ENCODE data around the gene ATP8A2.

Gene ATP8A2

GRCh38 chr13:26025771-26026170 is 654.0 kb downstream of the ATP8A2 start:
- no peaks in the 10 kb centered on the region for H3K36me3 ChIP-seq
- TF ChIP-seq CTCF (IDR thresholded peaks at IDR 0.05) = no peak
- no peaks in the 10 kb centered on the region for H3K4me1 ChIP-seq (ENCODE audit: control insufficient read depth in 1 of 2, insufficient read depth in 1 of 2, low read depth in 1 of 2, low read length in 1 of 2)
- no peak overlapping the region for H3K27ac ChIP-seq
- no peak overlapping the region for H3K4me3 ChIP-seq (ENCODE audit: low read depth in 1 of 2, low read length in 1 of 2)
- H3K9me3 ChIP-seq = no peaks in the 10 kb centered on the region
- H3K27me3 ChIP-seq = peaks cover 5% of the 10 kb centered on the region

DNA sequence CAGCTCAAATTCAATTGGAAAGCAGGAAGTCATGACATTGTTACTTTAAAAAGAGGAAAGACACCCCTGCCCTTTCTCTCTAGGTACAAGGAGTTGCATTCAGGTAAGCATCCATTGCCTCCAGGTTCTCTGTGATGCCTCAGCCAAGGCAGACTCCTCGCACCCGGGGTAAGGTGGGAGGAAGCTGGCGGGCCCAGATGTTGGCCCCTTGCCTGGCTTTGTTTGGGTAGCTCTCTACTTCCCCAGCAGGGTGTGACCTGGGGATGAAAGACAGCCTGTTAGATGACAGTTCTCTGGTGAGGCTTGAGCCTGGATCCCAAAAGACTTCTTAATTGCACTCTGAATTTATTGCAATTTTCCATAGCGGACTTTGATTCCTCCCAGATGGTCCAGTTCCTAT is 654.4 kb downstream of the ATP8A2 start:
- H3K9me3 ChIP-seq = no peaks in the 10 kb centered on the region
- no peaks in the 10 kb centered on the region for H3K36me3 ChIP-seq
- H3K4me3 ChIP-seq (ENCODE audit: low read depth in 1 of 2, low read length in 1 of 2) = no peak overlapping the region
- H3K4me1 ChIP-seq (ENCODE audit: control insufficient read depth in 1 of 2, insufficient read depth in 1 of 2, low read depth in 1 of 2, low read length in 1 of 2) = no peaks in the 10 kb centered on the region
- no peak overlapping the region for H3K27ac ChIP-seq
- no peak for TF ChIP-seq CTCF (IDR thresholded peaks at IDR 0.05)
- H3K27me3 ChIP-seq = peaks cover 5% of the 10 kb centered on the region

DNA sequence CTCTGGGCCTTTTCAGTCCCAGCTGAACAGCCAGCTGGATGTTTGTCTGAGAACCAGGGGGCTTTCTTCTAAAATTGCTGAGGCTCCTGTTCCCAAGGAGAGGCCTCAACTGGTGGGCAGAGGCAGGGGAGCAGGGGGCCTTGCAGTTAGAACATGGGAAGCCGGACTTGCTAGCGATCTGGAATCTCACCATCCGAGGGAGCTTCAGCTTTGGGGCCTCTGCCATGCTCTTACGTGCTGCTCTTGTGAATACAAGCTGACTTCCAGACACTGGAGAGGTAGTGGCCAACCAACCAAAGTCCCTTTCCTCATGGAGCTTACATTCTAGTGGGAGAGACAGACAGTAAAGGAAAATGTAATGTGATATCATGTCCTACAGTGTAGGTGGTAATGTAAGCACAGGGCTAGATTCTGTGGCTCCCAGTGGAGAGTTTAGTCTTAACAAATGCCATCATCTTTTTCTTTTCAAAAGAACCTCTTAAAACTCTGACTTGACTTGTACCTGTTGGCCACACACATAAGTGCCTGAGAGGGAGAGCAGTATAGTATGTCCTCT is 657.9 kb downstream of the ATP8A2 start:
- Histone ChIP-seq H3K4me3 (ENCODE audit: low read depth in 1 of 2, low read length in 1 of 2) (no peak overlapping the region), H3K36me3 (no peaks in the 10 kb centered on the region), H3K27ac (no peak overlapping the region), H3K9me3 (no peaks in the 10 kb centered on the region), H3K4me1 (ENCODE audit: control insufficient read depth in 1 of 2, insufficient read depth in 1 of 2, low read depth in 1 of 2, low read length in 1 of 2) (no peaks in the 10 kb centered on the region), H3K27me3 (peaks cover under 1% of the 10 kb centered on the region)
- no peak for TF ChIP-seq CTCF (IDR thresholded peaks at IDR 0.05)

GRCh38 chr13:26030331-26030730 is 658.6 kb downstream of the ATP8A2 start:
- no peak overlapping the region for H3K4me3 ChIP-seq (ENCODE audit: low read depth in 1 of 2, low read length in 1 of 2)
- no peak for TF ChIP-seq CTCF (IDR thresholded peaks at IDR 0.05)
- no peaks in the 10 kb centered on the region for H3K9me3 ChIP-seq
- H3K4me1 ChIP-seq (ENCODE audit: control insufficient read depth in 1 of 2, insufficient read depth in 1 of 2, low read depth in 1 of 2, low read length in 1 of 2) = no peaks in the 10 kb centered on the region
- no peaks in the 10 kb centered on the region for H3K27me3 ChIP-seq
- no peaks in the 10 kb centered on the region for H3K36me3 ChIP-seq
- no peak overlapping the region for H3K27ac ChIP-seq

GRCh38 chr13:26034018-26034417 is 662.2 kb downstream of the ATP8A2 start:
- H3K4me1 ChIP-seq (ENCODE audit: control insufficient read depth in 1 of 2, insufficient read depth in 1 of 2, low read depth in 1 of 2, low read length in 1 of 2) = no peaks in the 10 kb centered on the region
- H3K27me3 ChIP-seq = no peaks in the 10 kb centered on the region
- TF ChIP-seq CTCF (IDR thresholded peaks at IDR 0.05) = no peak
- H3K4me3 ChIP-seq (ENCODE audit: low read depth in 1 of 2, low read length in 1 of 2) = no peak overlapping the region
- H3K27ac ChIP-seq = no peak overlapping the region
- no peaks in the 10 kb centered on the region for H3K9me3 ChIP-seq
- no peaks in the 10 kb centered on the region for H3K36me3 ChIP-seq

DNA sequence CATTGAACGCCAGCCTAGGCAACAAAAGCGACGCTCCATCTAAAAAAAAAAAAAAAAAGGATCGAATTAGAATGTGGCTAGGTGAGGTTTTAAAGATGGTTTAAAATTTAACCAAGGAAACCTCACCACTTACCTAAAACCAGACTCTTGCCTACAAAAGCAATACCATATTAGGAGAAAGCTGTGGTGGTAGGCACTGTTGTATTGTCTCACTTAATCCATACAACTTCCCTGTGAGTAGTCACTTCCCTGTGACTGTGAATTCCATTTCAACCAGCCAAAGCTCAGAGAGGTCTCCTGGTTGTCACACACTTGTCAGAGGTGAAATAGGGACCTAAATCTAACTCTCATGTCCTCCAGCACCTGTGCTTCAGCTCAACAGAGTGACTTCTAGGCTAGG is 664.6 kb downstream of the ATP8A2 start:
- H3K36me3 ChIP-seq = no peaks in the 10 kb centered on the region
- H3K9me3 ChIP-seq = no peaks in the 10 kb centered on the region
- H3K4me3 ChIP-seq (ENCODE audit: low read depth in 1 of 2, low read length in 1 of 2) = no peak overlapping the region
- H3K4me1 ChIP-seq (ENCODE audit: control insufficient read depth in 1 of 2, insufficient read depth in 1 of 2, low read depth in 1 of 2, low read length in 1 of 2) = no peaks in the 10 kb centered on the region
- H3K27me3 ChIP-seq = no peaks in the 10 kb centered on the region
- no peak for TF ChIP-seq CTCF (IDR thresholded peaks at IDR 0.05)
- H3K27ac ChIP-seq = no peak overlapping the region

Measured in neutrophil (primary cell).